GM10266 (cell line): ENCODE results near the gene ADD3.

Experiments used
- DNase-seq: peaks from one replicate; pipeline ENCODE4 v3.0.0; 2012; ENCODE audit errors: extremely low spot score
- CTCF ChIP-seq: IDR thresholded peaks from 2 replicates; pipeline ENCODE4 v1.5.1; 2012; ENCODE audit warnings: mild to moderate bottlenecking, low read depth; ENCODE audit not compliant: control insufficient read depth, insufficient read depth; ENCODE audit errors: missing control alignments

The ADD3 gene

DNA sequence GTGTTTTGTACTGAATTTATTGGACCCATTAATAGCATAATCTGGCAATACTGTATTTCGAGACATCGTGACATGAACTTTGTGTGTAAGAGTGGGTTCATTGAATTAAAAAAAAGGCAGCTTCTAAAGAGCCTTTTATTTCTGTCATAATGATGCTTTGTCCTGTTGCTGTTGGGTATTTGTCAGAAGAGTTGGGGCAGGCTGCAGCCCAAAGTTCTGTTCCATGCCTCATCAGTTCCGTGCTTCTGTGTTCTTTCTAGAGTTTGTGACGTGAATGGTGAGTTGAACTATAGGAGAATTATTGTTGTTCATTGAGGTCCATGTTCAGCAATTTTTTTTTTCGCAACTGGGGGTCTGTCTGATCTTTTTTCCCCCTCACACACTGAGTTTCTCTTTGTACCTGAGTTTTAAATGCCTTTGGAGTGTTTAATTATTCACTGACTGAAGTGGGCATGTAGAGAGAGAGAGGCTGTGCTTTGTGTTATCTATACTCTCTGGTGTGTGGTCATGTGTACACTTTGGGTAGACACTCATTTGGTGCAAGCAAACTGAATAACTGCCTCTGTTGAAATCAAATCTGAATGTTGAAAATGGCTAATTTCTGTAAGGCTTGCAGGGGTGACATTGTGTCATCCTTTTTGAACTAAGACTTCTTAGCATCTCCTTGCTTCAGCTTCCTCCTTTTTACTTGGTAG is 69.8 kb downstream of the ADD3 start:
- DNase-seq, result no peak
- no peak for TF ChIP-seq CTCF

DNA sequence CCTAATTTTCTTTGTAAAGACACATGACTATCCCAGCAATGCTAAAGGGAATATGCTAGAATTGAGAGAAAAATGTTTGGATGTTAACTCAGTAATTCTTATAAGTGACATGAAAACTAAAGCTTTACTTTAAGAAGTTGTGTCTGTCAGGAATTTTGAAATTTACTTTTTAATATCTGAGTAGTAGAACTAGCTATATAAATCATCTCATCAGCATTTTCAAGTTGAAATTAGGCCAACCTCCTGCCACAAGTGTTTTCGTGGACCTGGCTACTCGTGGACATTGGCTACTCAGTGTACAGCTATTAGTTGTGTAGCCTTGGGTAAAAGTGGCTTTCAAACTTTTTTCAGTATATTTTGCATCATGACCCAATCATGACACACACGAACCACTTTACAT is 70.5 kb downstream of the ADD3 start:
- no peak for DNase-seq

GRCh38 chr10:110081911-110082310 is 74.1 kb downstream of the ADD3 start:
- DNase-seq, result no peak
- no peak for TF ChIP-seq CTCF

More for the DNA sequence above, 70.5 kb downstream of the ADD3 start:
- TF ChIP-seq CTCF, result no peak

GRCh38 chr10:110083884-110084283 is 76.1 kb downstream of the ADD3 start:
- no peak for DNase-seq

GRCh38 chr10:110087682-110088081 is 79.9 kb downstream of the ADD3 start:
- no peak for TF ChIP-seq CTCF
- no peak for DNase-seq

More at GRCh38 chr10:110083884-110084283, 76.1 kb downstream of the ADD3 start:
- no peak for TF ChIP-seq CTCF

- TF ChIP-seq CTCF, result no peak
- no peak for DNase-seq
These were observed 80.8 kb downstream of the ADD3 start for GRCh38 chr10:110088367-110089104.

DNA sequence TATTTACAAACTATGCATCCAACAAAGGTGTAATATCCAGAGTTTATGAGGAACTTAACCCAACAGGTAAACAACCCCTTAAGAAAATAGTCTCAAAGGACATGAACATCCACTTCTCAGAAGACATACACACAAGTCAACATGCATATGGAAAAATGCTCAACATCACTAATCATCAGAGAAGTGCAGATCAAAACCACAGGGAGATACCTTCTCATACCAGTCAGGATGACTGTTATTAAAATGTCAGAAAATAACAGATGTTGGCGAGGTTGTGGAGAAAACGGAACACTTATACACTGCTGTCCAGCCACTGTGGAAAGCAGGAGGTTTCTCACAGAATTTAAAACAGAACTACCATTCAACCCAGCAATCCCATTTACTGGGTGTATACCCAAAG is 84.0 kb downstream of the ADD3 start:
- DNase-seq, result no peak
- no peak for TF ChIP-seq CTCF
